NCI-H2081 (cell line): ENCODE measurements around the gene GRAMD2B.
"Not testable (repeated sequence)": the region's sequence is repeated elsewhere in the genome, so short reads cannot be mapped to it uniquely, and the experiment has no call there.

Source experiments
- DNase-seq, 2 experiments: peaks; one replicate each; lab custom pipeline; 2025; lab: John Stamatoyannopoulos, UW

The GRAMD2B gene

DNA sequence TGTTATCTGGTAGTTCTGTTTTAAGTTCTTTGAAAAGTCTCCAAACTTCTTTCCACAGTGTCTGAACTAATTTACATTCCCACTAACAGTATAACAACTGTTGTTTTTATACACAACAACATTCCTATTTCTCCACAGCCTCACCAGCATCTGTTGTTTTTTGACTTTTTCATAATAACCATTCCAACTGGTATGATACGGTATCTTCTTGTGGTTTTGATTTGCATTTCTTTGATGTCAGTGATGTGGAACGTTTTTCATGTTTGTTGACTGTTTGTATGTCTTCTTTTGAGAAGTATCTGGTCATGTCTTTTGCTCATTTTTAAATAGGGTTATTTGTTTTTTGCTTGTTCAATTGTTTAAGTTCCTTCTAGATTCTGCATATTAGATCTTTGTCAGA is 12.6 kb upstream of the GRAMD2B start:
- no peak for DNase-seq

GRCh38 chr5:126413856-126414255 is 9.4 kb upstream of the GRAMD2B start:
- DNase-seq, result no peak

DNA sequence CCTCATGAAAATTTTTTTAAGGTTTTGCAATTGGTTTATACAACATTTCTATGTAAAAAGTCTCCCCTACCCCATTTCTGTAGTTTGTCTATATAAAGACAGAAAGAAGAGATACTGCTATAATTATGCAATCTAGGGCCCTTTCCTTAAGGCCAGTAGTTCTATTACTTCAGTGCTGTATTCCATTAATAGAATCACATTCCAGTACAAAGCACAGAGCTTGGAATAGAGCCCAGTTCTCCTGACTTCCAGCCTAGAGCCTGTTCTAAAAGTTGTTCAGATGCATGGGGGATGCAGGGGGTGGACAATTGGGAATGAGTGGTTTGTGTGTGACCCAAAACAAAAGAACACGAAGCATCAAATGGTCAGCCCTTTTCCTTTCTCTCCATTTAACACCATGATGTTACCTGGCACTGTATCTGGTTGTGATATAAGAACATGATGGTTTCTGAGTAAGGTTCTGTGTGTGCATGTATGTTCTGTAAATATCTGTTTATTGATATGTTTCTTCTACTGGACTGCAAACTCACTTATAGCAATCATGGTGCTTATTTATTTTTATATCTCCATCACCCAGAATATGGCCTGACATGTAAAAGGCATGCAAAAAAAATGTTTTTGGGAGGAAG is 8.2 kb upstream of the GRAMD2B start:
- DNase-seq, result no peak

DNA sequence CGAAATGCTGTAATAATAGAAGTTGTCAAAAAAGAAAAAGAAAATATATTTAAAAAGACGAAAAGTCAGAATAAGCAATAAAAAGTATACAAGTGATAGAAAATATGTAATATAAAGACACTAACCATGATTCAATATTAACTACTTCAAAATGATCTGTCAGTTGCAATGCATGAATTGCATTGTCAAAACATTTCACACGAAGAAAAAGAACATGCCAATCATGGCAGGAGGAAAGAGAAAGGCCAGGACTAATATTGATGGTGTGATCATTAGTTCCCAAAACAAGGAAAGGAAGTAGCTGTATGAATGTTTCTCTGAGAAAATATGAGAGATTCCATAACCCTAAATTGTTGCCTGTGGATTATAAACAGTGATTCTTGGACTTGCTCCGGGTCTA is 7.4 kb upstream of the GRAMD2B start:
- DNase-seq, result no peak

- DNase-seq, result no peak
These were observed 6.8 kb upstream of the GRAMD2B start for GRCh38 chr5:126416266-126416925.

DNA sequence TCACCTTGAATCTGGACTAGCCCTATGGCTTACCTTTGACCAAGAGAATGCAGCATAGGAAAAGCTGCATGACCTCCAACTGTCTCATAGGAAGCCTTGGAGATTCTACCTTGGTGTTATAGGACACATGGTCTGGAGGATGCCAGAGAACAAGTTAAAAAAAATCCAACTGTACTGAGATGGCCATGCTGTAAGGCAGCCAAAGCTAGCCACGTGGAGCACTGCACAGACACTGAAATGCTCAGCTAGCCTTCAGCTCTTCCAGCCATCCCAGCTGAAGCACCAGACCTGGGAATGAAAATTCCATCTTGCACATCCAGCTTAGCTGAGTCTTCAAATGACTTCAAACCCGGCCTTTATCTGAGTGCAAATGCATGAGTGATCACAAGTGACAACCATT is 6.0 kb upstream of the GRAMD2B start:
- no peak for DNase-seq

DNA sequence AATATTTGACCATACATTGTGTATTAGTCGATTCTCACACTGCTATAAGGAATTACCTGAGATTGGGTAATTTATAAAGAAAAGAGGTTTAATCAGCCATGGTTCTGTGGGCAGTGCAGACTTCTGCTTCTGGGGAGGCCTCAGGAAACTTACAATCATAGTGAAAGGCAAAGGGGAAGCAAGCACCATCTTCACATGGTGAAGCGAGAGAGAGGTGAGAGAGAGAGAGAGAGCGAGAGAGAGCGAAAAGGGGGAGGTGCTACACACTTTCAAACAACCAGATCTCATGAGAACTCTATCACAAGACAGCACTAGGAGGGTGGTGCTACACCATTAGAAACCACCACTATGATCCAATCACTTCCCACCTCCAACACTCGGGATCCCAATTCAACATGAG is 4.1 kb upstream of the GRAMD2B start:
- DNase-seq, result no peak

DNA sequence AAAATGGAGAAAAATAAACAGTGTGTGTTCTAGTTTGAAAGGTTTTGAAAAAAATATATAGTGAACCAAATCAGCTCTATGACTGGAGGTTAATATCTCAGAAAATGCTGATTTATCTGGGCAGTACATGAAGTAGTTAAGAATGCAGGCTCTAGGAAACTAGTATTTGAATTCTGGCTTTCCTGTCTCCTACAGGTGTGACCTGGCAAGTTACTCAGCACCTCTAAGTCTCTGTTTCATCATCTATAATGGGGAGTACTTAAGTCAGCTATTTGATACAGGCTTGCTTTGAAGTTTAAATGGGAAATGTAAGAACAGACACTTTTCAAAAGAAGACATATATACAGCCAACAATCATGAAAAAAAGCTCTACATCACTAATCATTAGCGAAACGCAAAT is 5.2 kb downstream of the GRAMD2B start:
- DNase-seq, result no peak

DNA sequence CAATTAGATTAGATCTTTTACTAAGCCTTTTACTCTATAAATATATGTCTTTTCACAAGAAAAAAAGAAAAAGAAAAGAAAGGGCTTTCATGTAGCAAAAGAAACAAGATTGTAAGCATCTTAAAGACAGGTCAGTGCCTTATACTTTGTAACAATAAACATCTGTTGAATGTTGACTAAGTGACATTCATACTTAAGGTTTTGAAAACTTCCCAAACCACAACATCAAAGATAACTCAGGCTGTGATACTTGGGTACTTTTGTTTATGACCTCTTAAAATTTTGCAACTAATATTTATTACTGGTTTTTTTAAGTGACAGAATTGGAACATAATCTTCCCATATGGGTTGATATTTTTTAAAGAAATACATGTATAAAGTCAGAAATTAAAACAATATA is 7.4 kb downstream of the GRAMD2B start:
- no peak for DNase-seq

DNA sequence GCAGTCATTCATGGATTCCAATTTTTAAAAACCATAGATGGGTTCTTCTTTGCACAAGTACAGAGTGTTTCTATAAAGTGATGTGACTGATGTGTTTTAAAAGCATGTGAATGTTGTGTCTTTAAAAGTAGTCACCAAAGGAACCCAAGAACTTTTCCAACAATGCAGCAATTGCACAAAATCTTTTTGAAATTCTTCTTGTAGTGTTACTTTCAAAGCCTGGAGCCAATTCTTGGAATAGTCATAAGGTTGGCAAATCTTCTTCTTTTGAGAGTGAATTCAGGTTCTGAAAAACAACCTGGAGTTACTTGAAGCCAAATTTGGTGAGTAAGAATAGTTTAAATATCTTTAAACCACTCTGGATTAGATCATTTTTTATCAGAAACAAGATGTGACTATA is 10.5 kb downstream of the GRAMD2B start:
- DNase-seq, result no peak

DNA sequence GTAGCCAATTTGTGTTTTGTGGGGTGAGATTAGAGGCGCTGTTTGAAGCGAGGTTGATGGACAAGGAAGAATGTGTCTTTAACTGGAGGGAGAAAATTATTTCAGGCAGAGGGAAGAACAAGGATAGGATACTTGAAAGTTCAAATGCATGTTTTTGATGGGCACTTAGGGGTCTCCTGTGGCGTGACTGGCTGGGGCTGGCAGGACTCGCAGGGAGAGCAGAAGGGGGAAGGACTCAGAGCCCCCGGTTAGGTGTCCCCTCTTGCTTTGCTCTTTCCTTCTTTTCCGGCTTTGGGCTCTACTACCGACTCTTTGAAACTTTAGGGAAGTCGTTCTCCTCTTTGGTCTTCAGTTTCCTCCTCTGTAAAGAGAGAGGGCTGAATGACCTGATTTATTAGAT is 12.1 kb downstream of the GRAMD2B start:
- DNase-seq, result no peak

DNA sequence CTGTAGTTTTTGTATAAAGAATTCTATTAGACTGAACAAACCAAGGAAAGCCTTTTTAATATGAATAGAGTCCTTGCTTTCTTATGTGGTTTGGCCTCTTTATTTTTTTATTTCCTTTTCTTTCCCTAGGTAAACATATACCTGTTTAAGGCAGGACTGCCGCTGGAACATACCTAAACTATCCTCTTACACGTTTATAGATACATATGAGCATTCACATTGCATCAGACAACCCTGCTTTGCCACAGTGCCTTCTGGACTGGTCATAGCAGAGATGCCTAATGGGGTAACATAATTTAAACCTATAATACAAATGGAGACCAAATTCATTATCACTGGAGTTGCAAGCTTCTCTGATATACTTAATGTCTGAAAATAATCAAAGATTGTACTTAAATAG is 12.5 kb downstream of the GRAMD2B start:
- DNase-seq, result no peak

GRCh38 chr5:126437721-126438120 is 14.5 kb downstream of the GRAMD2B start:
- DNase-seq, result no peak

DNA sequence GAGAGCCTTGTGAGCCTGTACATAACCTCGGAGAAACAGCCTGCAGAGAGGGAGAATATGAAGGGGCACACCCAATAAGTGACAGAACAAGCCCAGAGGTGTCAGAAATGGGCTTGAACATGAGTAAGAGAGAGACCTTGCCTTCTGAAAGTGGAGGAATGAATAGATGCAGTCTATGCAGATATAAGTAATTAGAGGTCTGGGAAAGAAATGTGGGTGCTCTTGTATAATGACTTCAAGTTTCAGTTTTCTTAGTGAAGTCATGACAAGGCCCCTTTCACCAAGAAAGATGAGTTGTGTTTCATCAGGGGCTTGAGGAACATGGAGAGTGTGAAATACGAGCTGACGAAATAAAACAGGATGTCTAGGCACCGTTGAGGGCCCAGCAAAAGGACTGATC is 15.1 kb downstream of the GRAMD2B start:
- DNase-seq, result no peak

DNA sequence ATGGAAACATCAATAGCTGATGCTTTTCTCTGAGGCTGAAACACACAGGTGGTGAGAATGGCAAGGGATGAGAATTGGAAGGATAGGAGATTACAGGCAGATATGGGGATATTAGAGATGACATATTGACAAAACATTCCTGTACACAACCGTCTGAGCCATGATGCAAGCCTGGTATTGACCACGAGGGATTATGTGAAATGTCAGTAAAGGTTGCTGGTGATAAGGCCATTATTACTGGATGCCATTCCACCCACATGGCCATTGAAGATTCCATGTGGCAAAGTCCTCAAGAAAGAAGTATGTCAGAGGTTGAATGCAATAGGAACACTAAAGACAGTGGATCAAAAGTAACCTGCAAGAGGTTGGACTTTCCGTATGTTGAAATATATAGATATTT is 15.7 kb downstream of the GRAMD2B start:
- DNase-seq, result no peak

DNA sequence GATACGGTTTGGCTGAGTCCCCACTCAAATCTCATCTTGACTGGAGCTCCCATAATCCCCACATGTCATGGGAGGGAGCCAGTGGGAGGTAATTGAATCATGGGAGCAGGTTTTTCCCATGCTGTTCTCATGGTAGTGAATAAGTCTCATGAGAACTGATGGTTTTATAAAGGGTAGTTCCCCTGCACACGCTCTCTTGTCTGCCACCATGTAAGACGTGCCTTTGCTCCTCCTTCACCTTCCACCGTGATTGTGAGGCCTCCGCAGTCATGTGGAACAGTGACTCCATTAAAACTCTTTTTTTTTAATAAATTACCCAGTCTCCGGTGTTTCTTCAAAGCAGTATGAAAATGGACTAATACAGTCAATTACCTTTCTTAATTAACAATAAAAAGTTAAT is 16.5 kb downstream of the GRAMD2B start:
- DNase-seq, result not testable (repeated sequence)

DNA sequence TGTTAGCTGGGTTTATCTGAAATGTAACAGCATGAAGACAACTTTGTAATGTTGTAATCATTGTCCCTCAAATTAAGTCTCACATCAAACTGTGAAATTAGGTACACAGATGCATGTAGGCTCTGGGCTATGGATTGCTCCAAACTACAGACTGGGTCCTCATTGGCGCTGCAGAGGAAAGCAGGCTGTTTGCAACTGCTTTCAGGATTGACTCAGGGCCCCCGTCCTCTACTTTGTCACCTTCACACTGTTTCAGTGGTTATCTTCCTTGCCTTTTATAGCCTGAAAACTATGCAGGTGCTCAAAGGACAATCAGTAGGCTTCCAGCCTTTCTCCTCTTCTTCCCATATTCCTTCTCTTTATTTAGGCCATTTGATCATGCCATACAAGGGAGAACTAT is 18.0 kb downstream of the GRAMD2B start:
- DNase-seq, result no peak

- no peak for DNase-seq
These were observed 20.2 kb downstream of the GRAMD2B start for GRCh38 chr5:126443374-126443851.

GRCh38 chr5:126444137-126444536 is 20.9 kb downstream of the GRAMD2B start:
- DNase-seq, result no peak

DNA sequence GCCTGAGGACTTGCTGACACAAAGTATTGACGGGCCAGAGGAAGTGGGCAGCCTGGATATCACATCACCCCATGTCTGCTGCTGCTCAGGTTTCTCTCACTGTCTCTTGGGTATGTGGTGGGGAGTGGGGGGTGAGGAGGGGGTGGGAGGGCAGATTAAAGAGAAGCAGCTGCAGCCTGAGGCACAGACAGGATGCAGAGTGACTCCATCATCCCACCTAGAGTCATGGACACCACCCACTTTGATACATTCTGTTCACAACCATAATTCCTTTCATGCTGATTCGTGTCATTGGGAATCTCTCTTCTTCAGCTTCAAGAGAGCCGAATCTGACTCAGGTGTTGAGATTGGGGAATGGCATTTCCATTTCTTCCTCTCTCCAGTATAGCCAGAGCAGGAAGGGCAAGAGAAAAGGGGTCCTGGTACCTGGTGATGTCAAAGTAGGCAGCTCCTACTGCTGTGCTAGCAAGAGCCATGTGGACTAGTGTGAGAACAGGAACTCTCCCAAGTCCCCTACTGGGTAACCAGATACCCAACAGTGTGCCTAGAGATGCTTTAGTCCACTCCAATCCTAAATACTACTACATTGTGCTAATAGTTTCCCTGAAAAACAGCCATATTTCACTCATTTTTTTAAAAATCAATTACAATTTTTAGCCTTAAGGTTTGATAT is 22.4 kb downstream of the GRAMD2B start:
- DNase-seq, result no peak

- DNase-seq, result no peak
These were observed 23.5 kb downstream of the GRAMD2B start for GRCh38 chr5:126446498-126447224.

- DNase-seq, result no peak
These were observed 25.5 kb downstream of the GRAMD2B start for GRCh38 chr5:126448720-126449119.

- DNase-seq, result no peak
These were observed 26.6 kb downstream of the GRAMD2B start for GRCh38 chr5:126449751-126450271.
